Limb (tissue), 2 donors: ENCODE data around the gene SULF2.

Experiments
- DNase-seq, 2 donors: peaks; one replicate each; pipeline ENCODE4 v3.0.0-alpha.2; 2016; ENCODE audit errors: extremely low spot score in 2 of 2

Gene SULF2

GRCh38 chr20:47784599-47785310 is 526 bp downstream of the SULF2 start:
- DNase-seq: peak; percentile 64 to 73

GRCh38 chr20:47783828-47784598 is 1.3 kb downstream of the SULF2 start:
- no peak for DNase-seq

GRCh38 chr20:47782920-47783552 is 2.2 kb downstream of the SULF2 start:
- no peak for DNase-seq

GRCh38 chr20:47782076-47782475 is 3.2 kb downstream of the SULF2 start:
- no peak for DNase-seq

GRCh38 chr20:47781632-47782031 is 3.6 kb downstream of the SULF2 start:
- no peak for DNase-seq

- DNase-seq: no peak
Observed at GRCh38 chr20:47780720-47781389, 4.4 kb downstream of the SULF2 start.

GRCh38 chr20:47778398-47779354 is 6.6 kb downstream of the SULF2 start:
- DNase-seq: no peak

DNA sequence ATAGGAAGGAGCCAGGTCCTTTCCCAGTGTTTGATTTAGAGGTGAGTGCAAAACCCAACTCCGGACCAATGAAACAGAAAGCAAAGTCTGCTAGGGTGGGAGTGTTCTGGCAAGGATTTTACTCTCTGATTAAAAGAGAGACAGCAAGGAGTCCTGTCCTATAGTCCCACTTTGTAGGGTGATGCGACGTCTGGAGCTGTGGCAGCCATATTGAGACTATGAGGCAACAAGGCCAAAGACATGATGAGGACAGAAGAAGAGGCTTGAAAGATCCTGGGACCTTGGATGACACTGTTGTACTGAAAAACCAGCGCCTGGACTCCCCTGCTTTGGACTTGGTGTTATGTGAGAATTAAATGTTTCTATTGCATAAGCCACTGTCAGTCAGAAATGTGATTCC is 8.1 kb downstream of the SULF2 start:
- no peak for DNase-seq

DNA sequence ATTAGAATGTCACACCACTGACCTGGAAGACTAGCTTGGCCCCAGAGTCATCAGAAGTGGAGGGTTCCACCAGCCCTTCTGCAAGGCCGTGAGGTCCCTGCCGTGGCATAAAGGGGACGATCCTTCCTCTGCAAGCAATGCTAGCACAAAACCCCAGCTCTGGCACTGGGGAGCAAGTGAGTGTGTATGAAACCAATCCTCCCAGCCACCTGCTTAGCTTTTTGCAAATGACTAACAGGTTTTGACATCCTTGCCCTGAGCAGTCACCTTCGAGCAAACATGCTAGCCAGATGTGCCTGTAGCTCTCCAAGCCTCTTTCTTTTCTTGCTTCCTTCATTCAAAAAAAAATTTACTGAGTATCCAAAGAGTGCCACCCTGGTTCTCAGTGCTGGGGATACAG is 8.6 kb downstream of the SULF2 start:
- DNase-seq: no peak

GRCh38 chr20:47775841-47776240 is 9.4 kb downstream of the SULF2 start:
- no peak for DNase-seq

- no peak for DNase-seq
Observed at GRCh38 chr20:47775039-47775438, 10.2 kb downstream of the SULF2 start.

- DNase-seq: no peak
Observed at GRCh38 chr20:47774131-47774777, 11.0 kb downstream of the SULF2 start.

DNA sequence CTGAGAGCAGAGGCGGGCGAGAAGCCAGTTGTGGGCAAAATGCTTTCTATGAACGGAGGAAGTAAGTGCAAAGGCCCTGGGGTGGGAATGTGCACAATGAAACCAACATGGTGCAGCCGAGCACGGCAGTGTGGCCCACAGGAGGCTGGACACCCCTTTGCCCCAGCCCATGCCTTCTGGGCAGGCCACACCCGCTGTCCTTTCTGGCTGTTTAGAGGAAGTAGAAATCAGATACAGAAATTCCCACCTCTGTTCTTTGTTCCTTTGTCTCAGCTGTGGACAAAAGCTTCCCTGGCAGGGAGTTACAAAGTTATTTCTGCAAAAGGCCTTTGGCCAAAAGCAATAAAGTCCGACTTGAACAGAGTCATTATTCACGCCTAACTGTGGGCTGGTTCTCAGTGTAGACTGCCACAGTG is 11.9 kb downstream of the SULF2 start:
- DNase-seq: no peak

DNA sequence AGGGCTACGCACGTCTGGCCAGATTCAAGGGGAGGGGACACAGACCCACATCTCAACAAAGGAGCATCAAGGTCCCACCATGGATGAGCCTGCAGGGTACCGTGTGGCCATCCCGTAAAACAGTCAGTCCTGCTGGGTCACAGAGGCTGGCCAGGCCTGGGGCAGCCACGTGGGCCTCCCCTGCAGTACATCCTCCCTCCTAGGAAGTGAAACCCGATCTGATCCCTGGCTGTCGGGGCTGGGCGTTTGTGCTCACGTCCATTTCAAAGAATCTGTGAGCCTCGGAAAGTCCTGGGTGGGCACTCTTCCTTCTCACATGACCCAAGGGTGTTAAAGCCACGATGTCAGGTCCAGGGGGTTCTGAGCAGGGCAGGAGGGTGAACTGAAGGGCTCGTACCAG is 14.3 kb downstream of the SULF2 start:
- DNase-seq: no peak

GRCh38 chr20:47768016-47768824 is 17.1 kb downstream of the SULF2 start:
- no peak for DNase-seq

DNA sequence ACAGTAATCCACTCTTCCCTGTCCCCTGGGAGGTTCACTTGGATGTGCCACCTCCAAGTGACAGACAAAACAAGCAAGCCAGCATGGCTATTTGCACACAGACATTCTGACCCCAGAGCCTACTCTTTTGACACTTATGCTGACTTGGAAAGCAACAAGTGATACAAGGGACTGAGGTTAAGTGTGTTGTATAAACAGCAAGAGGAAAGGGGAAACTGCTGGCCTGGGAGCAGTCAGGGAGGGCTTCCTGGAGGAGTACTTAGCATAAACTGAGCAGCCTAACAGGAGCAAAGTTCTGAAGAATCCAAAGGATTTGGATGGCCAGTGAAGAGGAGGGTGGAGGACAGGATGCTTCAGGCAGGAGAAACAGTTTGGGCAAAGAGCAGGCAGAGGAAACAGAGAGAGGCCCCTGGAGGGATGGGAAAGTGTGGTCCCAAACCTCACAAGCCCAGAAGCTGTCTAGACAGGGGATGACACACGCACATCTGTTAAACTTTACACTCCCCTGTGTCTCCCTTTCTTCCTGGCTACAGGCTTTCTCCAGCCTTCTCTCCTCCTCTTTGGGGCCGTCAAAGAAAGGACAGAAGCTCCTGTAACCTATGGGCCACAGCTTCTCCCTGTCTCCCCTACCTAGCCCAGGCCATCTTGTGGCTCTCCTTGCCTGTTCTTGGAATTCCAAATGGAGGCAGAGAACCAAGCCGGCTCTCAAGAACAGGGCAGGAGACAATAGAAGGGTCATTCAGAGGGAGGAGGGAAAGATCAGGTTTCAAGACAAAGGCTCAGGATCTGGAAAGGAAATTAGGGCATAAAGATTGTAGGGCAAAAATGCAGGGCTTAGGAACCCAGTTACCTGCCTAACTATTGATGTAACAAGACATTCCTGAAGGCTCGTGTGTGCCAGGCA is 19.3 kb downstream of the SULF2 start:
- DNase-seq: no peak

GRCh38 chr20:47765271-47765670 is 20.0 kb downstream of the SULF2 start:
- no peak for DNase-seq

GRCh38 chr20:47764154-47764733 is 21.0 kb downstream of the SULF2 start:
- DNase-seq: no peak
